LNCaP clone FGC (cell line): ENCODE measurements around the gene C3.

Experiments
- DNase-seq: peaks from one replicate; pipeline ENCODE4 v3.0.0-alpha.2; 2011; ENCODE audit warnings: low read depth
- H3K4me3 ChIP-seq: 2 replicates; pipeline ENCODE4 v1.5.1; 2011; ENCODE audit warnings: mild to moderate bottlenecking, low read depth, low read length, control low read depth
- TF ChIP-seq, protein P1 (sequence below): IDR thresholded peaks from 2 replicates; pipeline ENCODE4 v1.5.1; 2012; ENCODE audit warnings: mild to moderate bottlenecking; ENCODE audit not compliant: control insufficient read depth, insufficient read depth; ENCODE audit errors: extremely low read depth

The C3 gene

DNA sequence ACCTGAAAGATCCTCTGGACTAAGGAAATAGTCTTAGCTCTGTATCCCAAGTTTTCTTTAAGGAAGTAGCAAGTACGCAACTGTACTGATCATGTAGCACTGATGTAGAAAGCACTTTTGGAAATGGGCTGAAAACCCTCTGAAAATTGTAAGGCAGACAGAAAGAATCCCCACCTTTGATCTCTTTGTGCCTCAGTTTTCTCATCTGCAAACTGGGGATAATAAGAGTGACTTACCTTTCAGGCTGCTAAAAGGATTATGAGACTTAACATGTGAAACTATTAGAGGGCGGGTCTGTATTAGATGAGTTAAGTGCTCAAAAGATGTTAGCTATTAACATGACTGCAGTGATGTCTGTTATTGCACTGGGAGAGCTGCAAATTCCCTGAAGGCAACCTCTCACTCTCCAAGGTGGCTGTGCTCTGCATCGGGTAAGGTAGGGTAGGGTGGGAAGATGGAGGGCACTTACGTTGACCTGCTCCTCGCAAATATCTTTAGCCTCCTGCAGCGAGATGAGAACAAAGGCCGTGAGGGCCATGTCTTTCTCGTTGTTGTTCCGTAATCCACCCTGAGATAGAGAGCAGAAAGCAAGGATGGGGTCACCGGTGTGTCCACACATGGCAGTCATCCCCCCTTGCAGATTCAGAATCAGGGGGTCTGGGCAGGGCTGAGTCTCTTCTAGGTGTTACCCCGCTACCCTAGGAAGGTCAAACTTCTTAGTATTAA is 30.1 kb downstream of the C3 start:
- no peak overlapping the region for H3K4me3 ChIP-seq
- DNase-seq, result no peak
- TF ChIP-seq, protein P1, sequence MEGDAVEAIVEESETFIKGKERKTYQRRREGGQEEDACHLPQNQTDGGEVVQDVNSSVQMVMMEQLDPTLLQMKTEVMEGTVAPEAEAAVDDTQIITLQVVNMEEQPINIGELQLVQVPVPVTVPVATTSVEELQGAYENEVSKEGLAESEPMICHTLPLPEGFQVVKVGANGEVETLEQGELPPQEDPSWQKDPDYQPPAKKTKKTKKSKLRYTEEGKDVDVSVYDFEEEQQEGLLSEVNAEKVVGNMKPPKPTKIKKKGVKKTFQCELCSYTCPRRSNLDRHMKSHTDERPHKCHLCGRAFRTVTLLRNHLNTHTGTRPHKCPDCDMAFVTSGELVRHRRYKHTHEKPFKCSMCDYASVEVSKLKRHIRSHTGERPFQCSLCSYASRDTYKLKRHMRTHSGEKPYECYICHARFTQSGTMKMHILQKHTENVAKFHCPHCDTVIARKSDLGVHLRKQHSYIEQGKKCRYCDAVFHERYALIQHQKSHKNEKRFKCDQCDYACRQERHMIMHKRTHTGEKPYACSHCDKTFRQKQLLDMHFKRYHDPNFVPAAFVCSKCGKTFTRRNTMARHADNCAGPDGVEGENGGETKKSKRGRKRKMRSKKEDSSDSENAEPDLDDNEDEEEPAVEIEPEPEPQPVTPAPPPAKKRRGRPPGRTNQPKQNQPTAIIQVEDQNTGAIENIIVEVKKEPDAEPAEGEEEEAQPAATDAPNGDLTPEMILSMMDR, result no peak

DNA sequence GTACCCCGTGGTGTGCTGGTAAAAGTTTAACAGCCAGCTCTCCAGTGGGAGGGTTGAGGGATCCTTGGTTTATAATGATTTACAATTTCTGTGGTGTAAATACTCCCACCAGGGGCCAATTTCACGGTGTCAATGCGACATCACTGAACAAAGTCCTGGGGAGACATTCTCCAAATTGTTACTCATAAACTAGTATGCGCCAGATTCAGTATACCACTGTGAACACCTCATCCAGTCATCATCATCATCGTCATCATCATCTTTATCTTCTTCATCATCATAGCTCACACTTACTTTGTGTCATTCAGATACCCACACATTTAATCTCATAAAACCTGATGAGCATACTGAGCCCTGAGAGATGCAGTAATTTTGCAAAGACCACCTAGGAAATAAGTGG is 33.3 kb downstream of the C3 start:
- TF ChIP-seq, protein P1, result no peak
- no peak overlapping the region for H3K4me3 ChIP-seq
- DNase-seq, result no peak

DNA sequence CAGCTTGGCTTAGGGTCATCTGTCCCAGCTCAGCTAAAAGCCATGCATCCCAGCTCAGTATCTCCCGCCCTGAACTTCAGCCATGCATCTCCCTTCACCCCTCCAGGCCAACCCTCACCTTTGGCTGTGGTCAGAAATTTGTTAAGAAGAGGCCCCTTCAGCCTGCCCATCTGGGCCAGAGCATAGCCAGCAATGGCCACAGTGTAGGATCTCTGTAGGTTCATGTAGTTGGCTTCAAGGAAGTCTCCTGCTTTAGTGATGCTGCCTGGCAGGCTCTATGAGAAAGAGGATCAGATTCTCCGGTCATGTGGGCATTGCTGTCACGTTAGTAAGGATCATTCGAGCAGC is 33.8 kb downstream of the C3 start:
- TF ChIP-seq, protein P1, result no peak

DNA sequence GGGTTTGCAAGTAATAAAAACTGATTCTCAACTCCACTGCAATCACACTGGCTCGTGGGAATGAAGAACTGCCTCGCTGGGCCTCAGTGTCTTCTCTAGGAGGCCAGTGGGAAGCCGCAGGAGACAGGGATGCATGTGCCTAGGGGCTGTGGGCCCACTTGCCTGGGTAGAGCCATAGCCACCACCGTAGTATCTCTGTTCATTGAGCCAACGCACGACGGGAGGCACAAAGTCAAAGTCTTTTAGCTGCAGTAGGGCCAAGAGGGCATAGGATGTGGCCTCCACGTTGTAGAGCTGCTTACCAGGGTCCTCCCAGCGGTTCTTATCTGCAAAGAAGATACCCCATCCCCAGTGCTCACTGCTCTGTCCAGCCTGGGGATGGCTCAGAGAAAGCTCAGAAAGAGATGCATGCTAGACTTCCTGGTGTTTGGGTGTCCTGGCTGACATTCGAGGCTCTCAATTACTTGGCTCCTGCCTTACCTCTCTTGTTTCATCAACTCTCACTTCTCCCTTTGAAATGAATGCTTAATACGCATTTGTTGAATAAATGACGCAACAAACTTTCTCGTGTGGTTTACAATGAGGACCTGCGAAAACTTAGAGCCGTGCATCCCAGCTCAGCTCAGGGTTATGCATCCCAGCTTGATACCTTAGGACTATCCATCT is 34.4 kb downstream of the C3 start:
- H3K4me3 ChIP-seq, result no peak overlapping the region
- TF ChIP-seq, protein P1, result no peak

More for the DNA sequence above, 33.8 kb downstream of the C3 start:
- no peak for DNase-seq
- H3K4me3 ChIP-seq, result no peak overlapping the region

DNA sequence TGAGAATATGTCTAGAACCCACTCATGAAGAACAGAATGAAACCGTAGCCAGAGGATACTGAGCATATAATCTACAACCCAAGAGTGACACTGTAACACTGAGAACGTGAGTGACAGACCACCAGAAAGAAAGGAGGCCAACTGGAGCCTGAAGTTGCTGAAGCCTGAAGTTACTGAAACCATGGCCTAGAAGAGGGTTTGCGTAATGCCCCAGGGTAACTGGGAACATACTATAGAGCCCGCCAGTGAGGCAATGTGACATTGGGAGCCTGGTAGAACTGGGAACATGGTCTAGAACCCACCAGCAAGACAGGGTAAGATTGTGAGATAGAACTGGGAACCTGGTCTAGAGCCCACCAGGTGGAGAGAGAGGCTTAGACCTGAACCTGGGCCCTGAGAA is 35.0 kb downstream of the C3 start:
- TF ChIP-seq, protein P1, result no peak
- H3K4me3 ChIP-seq, result no peak overlapping the region
- no peak for DNase-seq

More for the DNA sequence above, 34.4 kb downstream of the C3 start:
- no peak for DNase-seq

DNA sequence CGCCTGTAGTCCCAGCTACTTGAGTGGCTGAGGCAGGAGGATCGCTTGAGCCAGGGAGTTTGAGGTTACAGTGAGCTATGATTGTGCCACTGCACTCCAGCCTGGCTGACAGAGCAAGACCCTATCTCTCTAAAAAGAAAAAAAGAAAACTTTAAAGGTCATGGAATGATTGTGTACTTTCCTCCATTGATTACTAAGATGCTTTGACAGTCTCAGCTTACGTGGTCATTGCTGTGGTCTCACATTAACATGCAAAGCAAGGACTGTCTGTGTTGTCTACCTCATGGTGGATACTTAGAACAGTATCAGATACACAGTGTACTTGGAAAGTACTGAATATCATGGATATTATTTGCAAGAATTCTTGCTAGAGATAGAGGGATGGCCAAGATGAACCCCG is 36.5 kb downstream of the C3 start:
- H3K4me3 ChIP-seq, result no peak overlapping the region
- TF ChIP-seq, protein P1, result no peak
- DNase-seq, result no peak
